ENCODE results near the gene HCAR2. TPM values are rescaled to one million over a fixed set of nuclear protein-coding genes. Genes with fewer than 3 reads are reported as not detected.

HCAR2 gene
- total and polyA plus RNA-seq, 2 of the 4 experiments (the other 2 are of a cell fraction), result not detected

- Histone ChIP-seq H3K36me3 (ENCODE audit: control insufficient read depth, insufficient read depth, low read length) (no peaks in the 10 kb centered on the region), H3K14ac (replicated peaks; ENCODE audit: low read depth, low read length) (no peak overlapping the region), H3K4ac (ENCODE audit: low read depth, low read length) (no peak overlapping the region), H4K91ac (ENCODE audit: insufficient read depth, low read depth, low read length) (no peak overlapping the region), H3K4me1 (ENCODE audit: control insufficient read depth, insufficient read depth, low read length) (0 out of 2 replicates have a peak, but pooled peaks cover 4% of the 10 kb centered on the region), H2AK9ac (replicated peaks; ENCODE audit: low read depth, low read length, poor library complexity) (no peak overlapping the region), H2AK5ac (ENCODE audit: low read depth, low read length) (no peak overlapping the region), H3K18ac (ENCODE audit: low read depth, low read length) (no peak overlapping the region), H3K4me3 (ENCODE audit: insufficient read depth, low read depth, low read length) (no peak overlapping the region), H4K20me1 (ENCODE audit: insufficient read depth, low read length) (no peaks in the 10 kb centered on the region), H2BK5ac (ENCODE audit: low read depth, low read length, poor library complexity, severe bottlenecking) (no peak overlapping the region), H3K9me1 (ENCODE audit: insufficient read depth, low read length) (no peaks in the 10 kb centered on the region; the same call in 1 of the 2 replicates), H3K56ac (ENCODE audit: extremely low read depth, insufficient read depth, low read length) (no peak overlapping the region), H3K79me1 (ENCODE audit: low read depth in 1 of 2, low read length in 2 of 2) (no peaks in the 10 kb centered on the region), H4K8ac (ENCODE audit: low read depth in 2 of 2, low read length in 2 of 2) (no peak overlapping the region), H3K9ac (ENCODE audit: low read depth, low read length) (no peak overlapping the region), H2AFZ (replicated peaks; ENCODE audit: low read length, poor library complexity) (no peak overlapping the region), H2BK15ac (ENCODE audit: low read depth, low read length) (no peak overlapping the region), H3K27ac (ENCODE audit: insufficient read depth, low read length) (no peak overlapping the region), H3K23ac (ENCODE audit: low read depth, low read length) (no peak overlapping the region), H3K27me3 (ENCODE audit: control insufficient read depth, insufficient read depth, low read length) (no peaks in the 10 kb centered on the region), H3K9me3 (ENCODE audit: control insufficient read depth, insufficient read depth, low read length) (no peaks in the 10 kb centered on the region), H2BK120ac (ENCODE audit: low read depth, low read length) (no peak overlapping the region), H4K5ac (ENCODE audit: low read depth, low read length) (no peak overlapping the region), H3K4me2 (ENCODE audit: low read depth, low read length) (no peak overlapping the region), H2BK20ac (ENCODE audit: low read depth, low read length) (no peak overlapping the region)
- BruUV-seq (replicated peaks), result no TSS peak
- no peak for DNase-seq
- intact Hi-C loops (cut with micrococcal nuclease) (no loop called here), in situ Hi-C loops (cut with MboI; ENCODE audit: low sequenced_read_pairs) (no loop called here), dilution Hi-C loops (cut with HindIII; ENCODE audit: low sequenced_read_pairs, unreplicated experiment) (no loop called here)
- no peak for ATAC-seq (ENCODE audit: low read depth)
- TF ChIP-seq ELK1 (IDR thresholded peaks at IDR 0.05; ENCODE audit: borderline replicate concordance, low read depth, low read length), result no peak
- no peak for TF ChIP-seq MXI1 (IDR thresholded peaks at IDR 0.05; ENCODE audit: borderline replicate concordance, low read depth, low read length)
- no peak for TF ChIP-seq RAD21 (IDR thresholded peaks at IDR 0.05; ENCODE audit: low read length)
- TF ChIP-seq SMC3 (IDR thresholded peaks at IDR 0.05; ENCODE audit: low read depth, low read length), result no peak
- TF ChIP-seq CEBPB (IDR thresholded peaks at IDR 0.05; ENCODE audit: low read depth, low read length), result no peak
- TF ChIP-seq RFX5 (IDR thresholded peaks at IDR 0.05; ENCODE audit: low read depth, low read length), result no peak
- no peak for TF ChIP-seq CHD1 (IDR thresholded peaks at IDR 0.05; ENCODE audit: low read depth, low read length)
- no peak for TF ChIP-seq USF2 (IDR thresholded peaks at IDR 0.05; ENCODE audit: low read depth, low read length)
- no peak for TF ChIP-seq RCOR1 (IDR thresholded peaks at IDR 0.05; ENCODE audit: insufficient replicate concordance, low read length)
- TF ChIP-seq POLR2A (IDR thresholded peaks at IDR 0.05; ENCODE audit: low read depth, low read length), result no peak
- no peak for TF ChIP-seq FOS (IDR thresholded peaks at IDR 0.05; ENCODE audit: low read depth, low read length)
- TF ChIP-seq NFE2L2 (IDR thresholded peaks at IDR 0.05; ENCODE audit: low read depth, low read length), result no peak
- no peak for TF ChIP-seq MAFK (IDR thresholded peaks at IDR 0.05; ENCODE audit: low read depth, low read length)
- WGBS, 2 experiments (ENCODE audit: extremely low coverage in 2 of 2, insufficient read length in 1 of 2), result 100% methylated on average over 1 of the region's 3 CpGs; no CpG with 5 or more reads in 1 of the 2 experiments
- CTCF ChIA-PET, result interaction anchor here (0.6 kb wide), 1 partner anchor 87 kb away, joined by 5 read pairs; no protein-coding TSS in a partner anchor
- POLR2A ChIA-PET (ENCODE audit: unreplicated experiment), result no interaction called here
Measured at GRCh38 chr12:122686538-122686937, 16.6 kb downstream of the HCAR2 start.
